ENCODE data around the gene PFN3. TPM values are rescaled to one million over a fixed set of nuclear protein-coding genes. Genes with fewer than 3 reads are reported as not detected.
"Not testable (repeated sequence)": the region's sequence is repeated elsewhere in the genome, so short reads cannot be mapped to it uniquely, and the experiment has no call there.

The PFN3 gene
- polyA plus RNA-seq, 3 donors: not detected

DNA sequence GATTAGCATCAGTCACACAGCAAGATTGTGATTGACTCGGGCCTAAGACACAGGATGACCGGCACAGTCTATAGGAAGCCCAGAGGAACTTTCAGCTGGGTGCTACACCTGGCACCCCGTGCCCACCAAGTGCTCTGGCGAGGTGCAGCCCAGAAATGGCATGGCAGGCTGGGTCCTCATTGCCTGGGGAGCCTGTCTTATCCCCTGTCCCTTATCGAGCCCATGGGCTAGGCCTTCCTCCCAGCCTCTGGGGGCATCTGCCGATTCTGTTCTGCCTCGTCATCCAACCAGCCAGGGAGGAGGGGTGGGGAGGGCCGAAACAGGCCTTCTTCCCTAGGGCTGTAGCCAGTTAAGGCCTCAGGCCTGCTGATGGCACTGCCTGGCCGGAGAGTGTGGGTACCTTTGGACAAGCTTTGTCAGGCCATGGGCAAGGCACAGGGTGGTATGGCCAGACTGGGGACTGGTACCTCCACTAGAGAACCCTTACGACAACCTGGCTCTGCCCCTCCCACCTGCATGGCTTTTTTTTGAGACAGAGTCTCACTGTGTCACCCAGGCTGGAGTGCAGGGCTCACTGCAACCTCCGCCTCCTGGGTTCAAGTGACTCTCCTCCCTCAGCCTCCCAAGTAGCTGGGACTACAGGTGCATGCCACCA lies 27.6 kb upstream of the PFN3 start:
- 52 to 77% (median 54%) methylated on average over 11 of the region's 11 CpGs for WGBS, 3 donors
- no peak overlapping the region for H3K27ac ChIP-seq (ENCODE audit: low read depth, low read length)

DNA sequence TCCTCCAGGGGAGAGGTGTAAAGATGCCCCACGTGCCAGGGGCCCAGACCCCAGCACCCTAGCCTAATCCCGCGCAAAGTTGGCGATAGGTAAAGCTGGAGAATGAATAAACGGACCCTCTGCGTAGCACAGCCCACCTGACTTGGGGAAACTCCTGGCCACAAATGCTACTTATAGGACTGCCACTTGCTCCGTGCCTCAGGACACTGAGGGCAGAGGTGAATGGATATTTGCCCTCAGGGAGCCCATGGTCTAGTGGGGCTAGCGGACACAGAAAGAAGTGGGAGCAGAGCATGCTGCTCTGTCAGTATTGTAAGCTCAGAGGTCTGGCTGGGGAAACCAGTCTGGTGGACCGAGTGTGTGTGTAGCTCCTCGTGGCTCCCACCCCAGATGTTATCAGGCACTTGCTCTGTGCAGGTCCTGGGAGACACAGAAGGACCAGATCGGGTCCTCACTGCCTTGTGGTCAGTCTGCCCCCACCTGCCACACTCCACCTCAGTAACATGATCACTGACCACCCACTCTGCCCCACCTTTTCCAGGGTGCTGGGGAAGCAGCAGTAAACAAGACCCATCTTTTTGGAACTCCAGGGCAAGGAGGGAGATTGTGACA lies 26.9 kb upstream of the PFN3 start:
- H3K27ac ChIP-seq (ENCODE audit: low read depth, low read length): no peak overlapping the region
- WGBS, 3 donors: 10 to 18% (median 10%) methylated on average over 11 of the region's 11 CpGs

DNA sequence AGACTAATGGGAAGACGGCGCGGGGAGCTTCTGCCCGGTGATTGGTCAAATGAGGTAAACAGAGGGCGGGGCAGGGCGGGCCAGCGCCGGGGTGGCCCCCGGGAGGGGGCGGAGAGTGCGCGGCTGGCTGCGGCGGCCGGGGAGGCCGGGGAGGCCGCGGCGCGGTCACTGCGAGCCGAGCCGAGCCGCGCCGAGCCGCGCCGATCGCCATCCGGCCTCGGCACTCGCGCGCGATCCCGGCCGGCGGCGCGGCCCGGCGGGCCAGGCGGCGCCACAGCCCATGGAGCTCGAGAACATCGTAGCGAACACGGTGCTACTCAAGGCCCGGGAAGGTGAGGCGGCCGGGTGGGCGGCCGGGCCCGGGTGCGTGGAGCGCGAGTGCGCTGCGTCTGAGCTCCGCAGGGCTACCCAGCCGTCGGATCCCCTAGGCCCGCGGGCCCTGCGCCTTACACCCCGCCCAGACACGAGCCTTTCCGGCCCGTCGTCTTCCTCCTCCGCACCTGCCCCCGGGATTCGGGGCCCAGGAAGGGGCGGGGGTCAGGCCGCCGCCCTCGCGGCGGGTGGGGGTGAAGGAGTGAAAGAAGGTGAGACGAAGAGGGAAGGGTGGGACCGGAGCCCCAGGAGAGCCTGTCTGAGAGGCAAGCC lies 26.2 kb upstream of the PFN3 start, which contains the start of gene GRK6:
TSS of gene GRK6 (plus strand) at position 111 of the 645 bp plus-strand sequence. CDS start at position 281, 170 bp downstream.
- 0 to 1% (median 1%) methylated on average over 73 to 82 of the region's 82 CpGs for WGBS, 3 donors

DNA sequence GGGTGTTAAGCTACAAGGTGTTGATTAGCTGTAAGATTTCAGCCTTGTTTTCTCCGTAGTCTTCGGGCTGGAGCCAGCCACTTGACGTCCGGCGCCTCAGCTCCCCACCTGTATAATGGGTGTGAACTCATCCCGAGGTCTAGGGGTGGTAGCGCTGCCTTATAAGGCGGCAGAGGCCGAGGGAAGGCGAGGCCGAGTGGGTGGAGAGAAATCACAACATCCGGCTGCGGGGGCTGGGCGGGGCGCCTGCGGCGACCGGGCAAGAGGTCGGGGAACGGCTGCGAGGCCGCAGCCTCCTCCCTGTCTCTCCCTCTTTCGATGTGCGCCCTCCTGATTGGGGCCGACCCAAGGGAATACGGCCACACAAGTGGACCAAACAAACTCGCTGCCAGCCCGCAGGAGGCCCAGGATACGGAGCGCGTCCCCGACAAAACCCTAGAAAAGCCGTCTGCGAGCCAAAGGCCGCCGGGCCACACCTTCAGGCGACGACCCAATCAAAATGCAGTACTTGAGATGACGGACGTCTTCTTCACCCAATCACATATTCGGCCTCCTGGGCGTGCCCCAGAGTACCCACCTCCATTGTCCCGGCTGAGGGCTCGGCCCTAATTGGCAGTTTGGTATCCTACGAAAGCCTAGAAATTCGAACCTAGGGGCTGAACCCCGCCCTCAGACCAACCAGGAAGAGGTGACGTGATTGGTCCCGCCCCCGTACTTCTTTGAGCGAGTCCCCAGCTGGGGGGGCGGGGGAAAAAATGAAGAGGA lies 25.5 kb upstream of the PFN3 start:
- WGBS, 3 donors: 0 to 1% (median 0%) methylated on average over 50 to 52 of the region's 52 CpGs
- H3K27ac ChIP-seq (ENCODE audit: low read depth, low read length): peak overlapping the region; percentile 63

More for the DNA sequence above, 26.2 kb upstream of the PFN3 start, which contains the start of gene GRK6:
- peak within 1 kb of the TSS; percentile 88 for H3K27ac ChIP-seq (ENCODE audit: low read depth, low read length)

DNA sequence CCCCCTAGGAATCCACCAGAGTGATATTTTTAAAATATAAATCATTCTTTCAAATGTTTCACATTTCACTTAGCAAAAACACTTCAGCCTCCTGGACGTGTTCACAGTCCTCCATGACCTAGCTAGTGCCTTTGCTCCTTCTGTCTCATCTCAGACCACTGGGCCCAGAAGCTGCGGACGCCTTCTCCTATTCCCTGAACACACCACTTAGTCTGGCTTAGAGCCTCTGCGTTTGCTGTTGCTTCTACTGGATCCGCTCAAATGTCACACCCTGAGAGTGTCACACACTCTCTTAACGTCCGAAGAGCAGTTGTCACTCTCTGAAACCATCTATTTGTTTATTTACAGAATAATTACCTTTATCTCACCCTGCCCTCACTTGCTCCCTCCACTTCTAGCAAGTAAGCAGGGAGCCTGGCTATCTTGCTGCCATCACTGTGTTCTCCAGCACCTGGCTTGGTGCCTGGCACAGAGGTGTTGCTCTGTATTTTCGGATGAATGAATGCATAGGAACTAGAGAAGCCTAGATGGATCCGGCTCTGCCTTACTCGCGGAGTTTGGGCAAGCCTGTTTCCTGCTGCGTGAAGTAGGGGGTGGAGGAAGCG lies 24.8 kb upstream of the PFN3 start:
- peak overlapping the region; percentile 63 for H3K27ac ChIP-seq (ENCODE audit: low read depth, low read length)
- 40 to 49% (median 49%) methylated on average over 13 of the region's 13 CpGs for WGBS, 3 donors

- H3K27ac ChIP-seq (ENCODE audit: low read depth, low read length): no peak overlapping the region
- WGBS, 3 donors: 71 to 98% (median 97%) methylated on average over 2 of the region's 2 CpGs
These were observed 23.2 kb upstream of the PFN3 start for GRCh38 chr5:177423671-177424070.

GRCh38 chr5:177421062-177421798 lies 20.8 kb upstream of the PFN3 start:
- 76 to 84% (median 80%) methylated on average over 6 of the region's 6 CpGs for WGBS, 3 donors
- H3K27ac ChIP-seq (ENCODE audit: low read depth, low read length): no peak overlapping the region

- WGBS, 3 donors: 69 to 72% (median 69%) methylated on average over 7 of the region's 7 CpGs
- not testable (repeated sequence) for H3K27ac ChIP-seq (ENCODE audit: low read depth, low read length)
These were observed 20.0 kb upstream of the PFN3 start for GRCh38 chr5:177420472-177420871.

DNA sequence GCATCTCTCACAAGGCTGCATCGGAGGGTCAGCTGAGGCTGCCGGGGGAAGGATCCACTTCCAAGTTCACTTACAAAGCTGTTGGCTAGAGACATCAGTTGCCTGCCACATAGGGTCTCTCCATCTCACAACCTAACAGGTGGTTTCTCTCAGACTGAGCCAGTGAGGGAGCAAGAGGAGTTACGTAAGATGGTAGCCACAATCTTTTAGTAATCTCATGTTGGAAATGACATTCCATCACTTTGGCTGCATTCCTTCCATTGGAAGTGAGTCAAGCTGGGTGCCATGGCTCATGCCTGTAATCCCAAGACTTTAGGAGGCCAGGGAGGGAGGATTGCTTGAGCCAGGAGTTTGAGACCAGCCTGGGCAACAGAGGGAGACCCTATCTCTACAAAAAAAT lies 18.6 kb upstream of the PFN3 start:
- 75 to 86% (median 84%) methylated on average over 3 of the region's 3 CpGs for WGBS, 3 donors
- H3K27ac ChIP-seq (ENCODE audit: low read depth, low read length): no peak overlapping the region

GRCh38 chr5:177417081-177417480 lies 16.6 kb upstream of the PFN3 start:
- H3K27ac ChIP-seq (ENCODE audit: low read depth, low read length): not testable (repeated sequence)
- 72 to 83% (median 81%) methylated on average over 6 of the region's 6 CpGs for WGBS, 3 donors

DNA sequence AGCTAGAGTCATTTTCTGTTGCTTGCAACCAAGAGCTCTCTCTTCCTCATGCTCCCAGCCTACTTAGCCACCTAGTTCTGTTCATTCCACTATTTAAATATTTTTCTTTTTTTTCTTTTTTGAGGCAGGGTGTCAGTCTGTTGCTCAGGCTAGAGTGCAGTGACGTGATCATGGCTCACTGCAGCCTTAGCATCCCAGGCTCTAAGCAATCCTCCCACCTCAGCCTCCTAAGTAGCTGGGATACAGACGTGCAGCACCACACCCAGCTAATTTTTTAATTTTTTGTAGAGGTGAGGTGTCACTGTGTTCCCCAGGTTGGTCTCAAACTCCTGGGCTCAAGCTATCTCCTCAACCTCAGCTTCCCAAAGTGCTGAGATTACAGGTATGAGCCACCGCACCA lies 14.0 kb upstream of the PFN3 start:
- 67 to 88% (median 86%) methylated on average over 3 of the region's 3 CpGs for WGBS, 3 donors
- no peak overlapping the region for H3K27ac ChIP-seq (ENCODE audit: low read depth, low read length)

DNA sequence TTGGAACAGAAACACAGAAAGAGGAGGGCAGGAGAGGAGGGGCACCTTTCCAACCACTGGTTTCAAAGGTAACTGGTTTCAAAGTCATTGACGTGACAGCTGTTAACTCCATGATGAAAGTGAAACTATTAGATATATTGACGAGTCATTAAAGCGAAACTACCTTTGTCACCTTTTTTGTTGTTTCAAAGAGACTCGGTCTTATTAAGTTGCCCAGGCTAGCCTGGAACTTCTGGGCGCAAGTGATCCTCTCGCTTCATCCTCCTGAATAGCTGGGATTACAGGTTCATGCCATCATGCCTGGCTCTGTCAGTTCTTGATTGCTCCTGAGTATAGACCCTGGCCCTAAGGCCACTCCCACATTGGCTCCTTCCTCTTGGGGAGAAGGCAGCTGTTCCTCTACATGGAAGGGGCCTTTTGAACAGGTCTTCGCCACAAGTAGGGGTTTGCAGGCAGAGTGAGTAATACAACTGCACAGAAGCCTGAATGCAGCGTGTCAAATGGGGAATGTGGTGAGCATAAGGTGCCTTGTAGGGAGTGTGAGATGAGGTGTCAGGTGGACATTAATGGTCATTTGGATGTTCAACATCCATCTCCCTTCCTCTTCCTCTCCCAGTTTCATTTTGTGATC lies 12.3 kb upstream of the PFN3 start:
- WGBS, 3 donors: 74 to 80% (median 78%) methylated on average over 8 of the region's 8 CpGs
- H3K27ac ChIP-seq (ENCODE audit: low read depth, low read length): no peak overlapping the region

DNA sequence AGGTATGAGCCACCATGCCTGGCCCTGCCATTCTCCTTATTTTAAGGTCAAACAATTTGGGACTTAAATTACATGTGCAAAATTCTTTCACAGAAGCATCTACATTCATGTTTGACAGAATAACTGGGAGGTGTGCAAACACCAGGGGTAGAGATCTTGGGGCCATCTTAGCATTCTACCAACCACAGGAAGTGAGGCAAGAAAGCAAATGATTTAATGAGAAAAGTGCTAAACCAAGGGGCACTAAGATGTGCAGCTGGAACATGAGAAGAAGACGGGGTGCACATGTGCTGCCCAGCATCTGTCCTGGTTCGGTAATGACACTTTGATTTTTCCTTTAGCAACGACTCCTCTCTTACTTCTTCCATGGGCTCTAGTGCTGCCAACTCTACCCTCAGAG lies 10.1 kb upstream of the PFN3 start:
- 60 to 72% (median 72%) methylated on average over 3 of the region's 3 CpGs for WGBS, 3 donors
- H3K27ac ChIP-seq (ENCODE audit: low read depth, low read length): no peak overlapping the region

GRCh38 chr5:177409043-177409801 lies 8.8 kb upstream of the PFN3 start, which contains the start of gene F12:
TSS of gene F12 (minus strand) at chr5:177409564. CDS start at chr5:177409527, 37 bp downstream.
- H3K27ac ChIP-seq (ENCODE audit: low read depth, low read length): no peak within 1 kb of the TSS
- WGBS, 3 donors: 82 to 85% (median 85%) methylated on average over 9 of the region's 9 CpGs

GRCh38 chr5:177405805-177406204 lies 5.3 kb upstream of the PFN3 start:
- 51 to 88% (median 67%) methylated on average over 5 of the region's 5 CpGs for WGBS, 3 donors
- no peak overlapping the region for H3K27ac ChIP-seq (ENCODE audit: low read depth, low read length)

GRCh38 chr5:177405312-177405711 lies 4.9 kb upstream of the PFN3 start:
- 87 to 96% (median 88%) methylated on average over 2 of the region's 2 CpGs for WGBS, 3 donors
- no peak overlapping the region for H3K27ac ChIP-seq (ENCODE audit: low read depth, low read length)

Measured in adipose tissue (tissue), 3 donors.